ENCODE results near the gene ADGRL3. TPM values are rescaled to one million over a fixed set of nuclear protein-coding genes. Genes with fewer than 3 reads are reported as not detected.

Gene ADGRL3
- total and polyA plus RNA-seq, 3 donors from 2014 or later, result 11.6 to 21.6 (median 12.8) TPM

GRCh38 chr4:61938250-61938846 lies 738.2 kb downstream of the ADGRL3 start:
- Histone ChIP-seq H3K36me3 (ENCODE audit: low read depth, missing control alignments) (no peaks in the 10 kb centered on the region), H3K27ac (no peak overlapping the region), H3K27me3 (no peaks in the 10 kb centered on the region), H3K9me3 (no peaks in the 10 kb centered on the region), H3K4me3 (no peak overlapping the region), H3K4me1 (no peaks in the 10 kb centered on the region)
- DNase-seq, result no peak
- TF ChIP-seq CTCF (IDR thresholded peaks at IDR 0.05) (no peak), POLR2A (IDR thresholded peaks at IDR 0.05) (no peak)
- intact Hi-C loops (cut with DNase I; ENCODE audit: low total_unique reads), result no loop called here
- 78 to 85% methylated on average over 5 of the region's 5 CpGs for WGBS, 2 donors

- no peak overlapping the region for H3K4me3 ChIP-seq
- no peaks in the 10 kb centered on the region for H3K4me1 ChIP-seq
- no peak overlapping the region for H3K27ac ChIP-seq
- TF ChIP-seq POLR2A (IDR thresholded peaks at IDR 0.05) (no peak), CTCF (IDR thresholded peaks at IDR 0.05) (no peak)
- H3K27me3 ChIP-seq, result no peaks in the 10 kb centered on the region
- WGBS, 2 donors, result 76 to 90% methylated on average over 2 of the region's 2 CpGs
- DNase-seq, result no peak
- intact Hi-C loops (cut with DNase I; ENCODE audit: low total_unique reads), result no loop called here
- H3K9me3 ChIP-seq, result no peaks in the 10 kb centered on the region
- no peaks in the 10 kb centered on the region for H3K36me3 ChIP-seq (ENCODE audit: low read depth, missing control alignments)
These were observed 750.5 kb downstream of the ADGRL3 start for GRCh38 chr4:61950625-61951024.

GRCh38 chr4:61953386-61953785 lies 753.3 kb downstream of the ADGRL3 start:
- intact Hi-C loops (cut with DNase I; ENCODE audit: low total_unique reads), result no loop called here
- DNase-seq, result no peak

GRCh38 chr4:61958591-61958990 lies 758.5 kb downstream of the ADGRL3 start:
- no peaks in the 10 kb centered on the region for H3K4me1 ChIP-seq
- H3K27ac ChIP-seq, result no peak overlapping the region
- 78 to 93% methylated on average over 1 of the region's 1 CpG for WGBS, 2 donors
- H3K4me3 ChIP-seq, result no peak overlapping the region
- DNase-seq, result no peak
- intact Hi-C loops (cut with DNase I; ENCODE audit: low total_unique reads), result no loop called here
- no peaks in the 10 kb centered on the region for H3K27me3 ChIP-seq
- TF ChIP-seq CTCF (IDR thresholded peaks at IDR 0.05), result no peak
- TF ChIP-seq POLR2A (IDR thresholded peaks at IDR 0.05), result no peak
- no peaks in the 10 kb centered on the region for H3K36me3 ChIP-seq (ENCODE audit: low read depth, missing control alignments)
- no peaks in the 10 kb centered on the region for H3K9me3 ChIP-seq

More at GRCh38 chr4:61953386-61953785, 753.3 kb downstream of the ADGRL3 start:
- Histone ChIP-seq H3K4me3 (no peak overlapping the region), H3K4me1 (no peaks in the 10 kb centered on the region), H3K9me3 (no peaks in the 10 kb centered on the region), H3K27ac (no peak overlapping the region), H3K36me3 (ENCODE audit: low read depth, missing control alignments) (no peaks in the 10 kb centered on the region), H3K27me3 (no peaks in the 10 kb centered on the region)
- TF ChIP-seq CTCF (IDR thresholded peaks at IDR 0.05) (no peak), POLR2A (IDR thresholded peaks at IDR 0.05) (no peak)

- Histone ChIP-seq H3K9me3 (no peaks in the 10 kb centered on the region), H3K27me3 (no peaks in the 10 kb centered on the region), H3K4me1 (no peaks in the 10 kb centered on the region), H3K27ac (no peak overlapping the region), H3K36me3 (ENCODE audit: low read depth, missing control alignments) (no peaks in the 10 kb centered on the region), H3K4me3 (no peak overlapping the region)
- TF ChIP-seq POLR2A (IDR thresholded peaks at IDR 0.05), result no peak
- TF ChIP-seq CTCF (IDR thresholded peaks at IDR 0.05), result no peak
- no peak for DNase-seq
- intact Hi-C loops (cut with DNase I; ENCODE audit: low total_unique reads), result no loop called here
- WGBS, 2 donors, result 95 to 97% methylated on average over 1 of the region's 1 CpG
These were observed 759.0 kb downstream of the ADGRL3 start for GRCh38 chr4:61959087-61959486.
